Panc1 (cell line): Measurements from ENCODE around the gene KRI1. TPM values are rescaled to one million over a fixed set of nuclear protein-coding genes. Genes with fewer than 3 reads are reported as not detected.
"Not testable (repeated sequence)": the region's sequence is repeated elsewhere in the genome, so short reads cannot be mapped to it uniquely, and the experiment has no call there.

Experiments
- ATAC-seq: fragments of 200-7000 bp; cut with Tn5 transposase; 2 replicates; pipeline ENCODE4 v1.9.1; 2020; ENCODE audit warnings: mild to moderate bottlenecking, moderate library complexity
- BruUV-seq: library from RNA; stranded (reverse); fragments of 400-500 nt; replicated peaks from 2 replicates; lab custom pipeline; 2021; lab: Mats Ljungman, UMichigan
- CTCF ChIA-PET: fragments of 300-600 bp; sonication (Branson Sonifier 250); formaldehyde crosslinking; loops from one replicate; lab custom pipeline; 2022; ENCODE audit warnings: antibody characterized with exemption; lab: Charles Lee
- POLR2A ChIA-PET: fragments of 300-600 bp; sonication (Branson Sonifier 250); formaldehyde crosslinking; loops from one replicate; lab custom pipeline; 2022; ENCODE audit warnings: antibody characterized with exemption; lab: Charles Lee
- DNase-seq: peaks from one replicate; pipeline ENCODE4 v3.0.0-alpha.2; 2010; ENCODE audit warnings: low read depth, low spot score
- H3K27ac ChIP-seq: 2 replicates; pipeline ENCODE4 v1.5.1; 2011; ENCODE audit warnings: mild to moderate bottlenecking, low read length, inconsistent platforms
- H3K27me3 ChIP-seq: fragments of 200-500 bp; sonication (Bioruptor generic); 2 replicates; pipeline ENCODE4 v1.6.0; 2014; ENCODE audit warnings: low read length, inconsistent platforms; ENCODE audit not compliant: control insufficient read depth, insufficient read depth
- H3K36me3 ChIP-seq: fragments of 200-500 bp; sonication (Bioruptor generic); 2 replicates; pipeline ENCODE4 v1.5.1; 2014; ENCODE audit warnings: inconsistent platforms, mild to moderate bottlenecking, low read length, moderate library complexity; ENCODE audit not compliant: control insufficient read depth, insufficient read depth
- H3K4me1 ChIP-seq: 2 replicates; pipeline ENCODE4 v1.5.1; 2011; ENCODE audit warnings: inconsistent platforms, mild to moderate bottlenecking, low read length, moderate library complexity; ENCODE audit not compliant: control insufficient read depth, insufficient read depth
- H3K4me3 ChIP-seq, 2 experiments: 2 replicates each; pipeline ENCODE4 v1.5.1; 2011 to 2012; ENCODE audit warnings: low read depth in 2 of 2, low read length in 2 of 2, mild to moderate bottlenecking in 2 of 2, inconsistent platforms in 1 of 2, moderate library complexity in 1 of 2
- H3K9me3 ChIP-seq: fragments of 200-500 bp; sonication (Bioruptor generic); 2 replicates; pipeline ENCODE4 v1.5.1; 2014; ENCODE audit warnings: low read depth, mild to moderate bottlenecking, inconsistent platforms, low read length, moderate library complexity; ENCODE audit not compliant: control insufficient read depth, insufficient read depth
- CTCF ChIP-seq: fragments of 450-650 bp; IDR thresholded peaks from 2 replicates; pipeline ENCODE4 v1.5.1; 2017; ENCODE audit warnings: mild to moderate bottlenecking
- POLR2AphosphoS5 ChIP-seq: IDR thresholded peaks from 2 replicates; pipeline ENCODE4 v1.6.1; 2012; ENCODE audit warnings: mild to moderate bottlenecking, low read depth, low read length, moderate library complexity
- REST ChIP-seq, 2 experiments: IDR thresholded peaks; 2 replicates each; pipeline ENCODE4 v1.6.1; 2011 to 2012; ENCODE audit warnings: low read depth in 2 of 2, control low read depth in 1 of 2, low read length in 1 of 2, mild to moderate bottlenecking in 1 of 2, moderate library complexity in 1 of 2; ENCODE audit not compliant: insufficient read depth in 1 of 2
- SIN3A ChIP-seq: IDR thresholded peaks from 2 replicates; pipeline ENCODE4 v1.6.1; 2012; ENCODE audit warnings: low read depth, mild to moderate bottlenecking, low read length, moderate library complexity, borderline replicate concordance; ENCODE audit not compliant: insufficient read depth
- TCF7L2 ChIP-seq: IDR thresholded peaks from 2 replicates; pipeline ENCODE4 v1.6.1; 2011; ENCODE audit warnings: mild to moderate bottlenecking, low read depth, low read length, inconsistent platforms
- in situ Hi-C: cut with HindIII; loops from 2 replicates; pipeline ENCODE4 v1.10.0; 2016; ENCODE audit warnings: low sequenced_read_pairs, low pct_unique_long_range_greater_than_20kb
- intact Hi-C: fragments of 100-400 bp; cut with micrococcal nuclease; formaldehyde crosslinking; loops from one replicate; pipeline ENCODE4 v1.10.0; 2022; ENCODE audit not compliant: unreplicated experiment
- total RNA-seq: library from RNA; stranded (reverse); gene quantifications from one replicate; pipeline ENCODE4 v1.2.1, GENCODE V29; 2021; ENCODE audit not compliant: unreplicated experiment

Gene KRI1
- total RNA-seq, 1 experiment from 2014 or later = 34.5 TPM

GRCh38 chr19:10543420-10544241 lies 22.2 kb downstream of the KRI1 start, which contains the start of gene ATG4D:
ATG4D (plus strand) TSS chr19:10543904; CDS start chr19:10544091, 187 bp downstream.
- H3K9me3 ChIP-seq = no peaks in the 10 kb centered on the region
- no peak for DNase-seq
- peak within 1 kb of the TSS; percentile 59 to 77 for H3K4me3 ChIP-seq
- no peaks in the 10 kb centered on the region for H3K4me1 ChIP-seq
- no peak for TF ChIP-seq TCF7L2
- no peak for TF ChIP-seq CTCF
- TF ChIP-seq POLR2AphosphoS5 = peak; percentile 41; the same call in 1 of the 2 replicates
- TF ChIP-seq REST (IDR thresholded peaks at IDR 0.05; ENCODE audit: insufficient read depth in 1 of 2, low read depth in 2 of 2, low read length in 1 of 2) = no peak
- TF ChIP-seq SIN3A = peak; percentile 46; the same call in 1 of the 2 replicates
- in situ Hi-C loops = no loop called here
- intact Hi-C loops = no loop called here
- no TSS peak for BruUV-seq
- no peaks in the 10 kb centered on the region for H3K27me3 ChIP-seq
- ChIA-PET POLR2A (no interaction called here), CTCF (interaction anchor here (0.7 kb wide), 1 partner anchor 62 kb away, joined by 3 read pairs; no protein-coding TSS in a partner anchor)
- no peaks in the 10 kb centered on the region; the same call in 1 of the 2 replicates for H3K36me3 ChIP-seq
- peak; percentile 91 for ATAC-seq
- peak within 1 kb of the TSS; percentile 69 for H3K27ac ChIP-seq

- in situ Hi-C loops (no loop called here), intact Hi-C loops (no loop called here)
- BruUV-seq = no TSS peak
- DNase-seq = no peak
- no peak for TF ChIP-seq POLR2AphosphoS5
- no peak for TF ChIP-seq REST (IDR thresholded peaks at IDR 0.05; ENCODE audit: insufficient read depth in 1 of 2, low read depth in 2 of 2, low read length in 1 of 2)
- TF ChIP-seq SIN3A = no peak
- TF ChIP-seq TCF7L2 = no peak
- TF ChIP-seq CTCF = no peak
- H3K9me3 ChIP-seq = no peaks in the 10 kb centered on the region
- ATAC-seq = no peak
- POLR2A ChIA-PET = no interaction called here
- peak overlapping the region; percentile 59 to 77 for H3K4me3 ChIP-seq
- CTCF ChIA-PET = interaction anchor here (0.7 kb wide), 1 partner anchor 62 kb away, joined by 3 read pairs; no protein-coding TSS in a partner anchor
- no peaks in the 10 kb centered on the region for H3K4me1 ChIP-seq
- no peak overlapping the region for H3K27ac ChIP-seq
- H3K36me3 ChIP-seq = no peaks in the 10 kb centered on the region; the same call in 1 of the 2 replicates
- H3K27me3 ChIP-seq = no peaks in the 10 kb centered on the region
Measured at GRCh38 chr19:10543059-10543419, 22.8 kb downstream of the KRI1 start.

GRCh38 chr19:10539016-10539415 lies 26.8 kb downstream of the KRI1 start:
- ATAC-seq, H3K9me3 ChIP-seq, intact Hi-C loops, BruUV-seq, H3K4me1 ChIP-seq, H3K36me3 ChIP-seq, H3K27ac ChIP-seq, H3K27me3 ChIP-seq, DNase-seq, in situ Hi-C loops, H3K4me3 ChIP-seq, POLR2A ChIA-PET: not testable (repeated sequence)
- CTCF ChIA-PET = interaction anchor here (0.7 kb wide), 1 partner anchor 28 kb away, joined by 3 read pairs; no protein-coding TSS in a partner anchor
